ENCODE measurements around the gene AHCYL2.
"Not testable (repeated sequence)": the region's sequence is repeated elsewhere in the genome, so short reads cannot be mapped to it uniquely, and the experiment has no call there.

Gene AHCYL2

DNA sequence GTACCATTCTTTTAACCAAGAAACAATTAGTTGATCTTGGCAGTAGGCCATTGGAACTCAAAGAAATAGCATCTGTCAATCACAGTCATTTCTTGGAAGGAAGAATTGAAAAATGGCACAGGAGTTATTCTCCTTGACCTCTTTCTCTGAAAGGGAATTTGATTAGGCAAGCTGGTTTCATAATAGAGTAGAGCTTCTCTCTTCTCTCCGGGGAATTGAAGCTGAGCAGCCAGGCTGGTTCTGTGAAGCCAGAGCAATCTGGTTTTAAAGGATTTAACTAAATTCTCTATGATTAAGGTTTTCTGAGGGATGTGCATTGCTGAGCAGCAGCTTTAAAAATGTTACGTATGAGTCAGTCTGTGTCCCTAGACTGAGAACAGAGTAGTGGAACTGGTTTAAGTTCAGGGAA is 70.2 kb downstream of the AHCYL2 start:
- DNase-seq, result no peak

DNA sequence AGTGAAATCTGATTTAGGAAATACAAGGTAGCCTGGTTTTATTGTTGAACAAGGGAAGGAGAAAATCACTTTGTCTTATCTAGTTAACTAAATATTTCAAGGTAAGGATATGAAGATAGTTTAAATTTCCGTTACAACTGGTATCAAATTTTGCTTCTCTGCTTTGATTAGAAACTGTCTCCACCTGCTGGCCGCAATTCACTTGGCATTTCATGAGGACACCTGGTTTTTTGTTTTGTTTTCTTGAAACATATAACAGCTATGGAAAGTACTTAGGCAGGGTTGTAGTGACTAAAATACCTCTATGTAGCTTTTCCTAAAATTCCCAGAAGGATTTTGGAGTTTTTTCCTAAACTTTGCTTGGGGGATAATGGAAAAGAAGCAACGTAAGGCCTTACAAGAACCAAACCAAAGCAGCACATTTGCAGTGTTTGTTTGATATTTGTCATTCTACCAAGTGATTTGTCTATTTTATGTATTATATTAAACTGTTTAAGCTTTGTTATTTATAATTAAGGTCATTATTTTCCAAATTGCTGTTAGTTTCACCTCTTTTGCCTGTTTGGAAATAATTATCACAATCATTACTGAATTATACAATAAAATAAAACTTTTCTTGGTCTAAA is 73.6 kb downstream of the AHCYL2 start:
- DNase-seq, result peak; percentile 49

DNA sequence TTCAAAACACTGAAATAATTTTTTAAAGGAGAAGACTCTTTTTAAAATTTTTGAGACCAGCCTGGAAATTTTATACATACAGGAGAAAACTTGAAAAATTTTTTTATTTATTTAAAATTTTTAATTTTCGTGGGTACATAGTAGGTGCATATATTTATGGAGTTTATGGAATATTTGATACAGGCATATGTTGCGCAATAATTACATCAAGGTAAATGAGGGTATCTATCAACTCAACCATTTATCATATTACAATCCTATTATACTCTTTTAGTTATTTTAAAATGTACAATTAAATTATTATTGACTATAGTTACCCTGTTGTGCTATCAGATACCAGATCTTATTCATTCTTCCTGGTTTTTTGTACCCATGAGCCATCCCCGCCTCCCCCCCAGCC is 75.1 kb downstream of the AHCYL2 start:
- no peak for DNase-seq

DNA sequence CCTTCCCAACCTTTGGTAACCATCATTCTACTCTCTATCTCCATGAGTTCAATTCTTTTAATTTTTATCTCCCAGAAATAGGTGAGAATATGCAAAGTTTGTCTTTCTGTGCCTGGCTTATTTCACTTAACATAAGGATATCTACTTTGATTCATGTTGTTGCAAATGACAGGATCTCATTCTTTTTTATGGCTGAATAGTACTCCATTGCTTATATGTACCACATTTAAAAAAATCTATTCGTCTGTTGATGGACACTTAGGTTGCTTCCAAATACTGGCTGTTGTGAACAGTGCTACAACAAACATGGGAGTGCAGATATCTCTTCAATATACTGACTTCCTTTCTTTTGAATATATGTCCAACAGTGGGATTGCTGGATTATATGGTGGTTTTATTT is 75.5 kb downstream of the AHCYL2 start:
- not testable (repeated sequence) for DNase-seq

DNA sequence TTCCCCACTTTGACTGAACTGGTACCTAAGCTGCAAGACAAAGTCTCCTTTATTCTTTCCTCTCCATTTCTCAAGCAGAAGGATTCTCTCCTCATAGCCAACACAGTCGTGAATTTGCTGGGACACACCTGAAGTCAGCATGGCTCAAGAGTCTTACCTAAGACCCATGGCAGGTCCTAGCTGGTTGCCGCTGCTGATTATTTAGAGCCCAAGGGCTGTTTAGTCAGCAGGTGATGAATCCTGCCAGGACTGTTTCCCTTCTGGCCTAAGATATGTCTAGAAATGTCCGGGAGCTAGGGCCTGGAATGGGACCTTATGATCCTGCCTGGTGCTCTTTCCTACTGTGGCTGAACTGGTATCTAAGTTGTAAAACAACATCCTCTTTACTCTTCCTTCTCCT is 82.8 kb downstream of the AHCYL2 start:
- DNase-seq, result no peak

DNA sequence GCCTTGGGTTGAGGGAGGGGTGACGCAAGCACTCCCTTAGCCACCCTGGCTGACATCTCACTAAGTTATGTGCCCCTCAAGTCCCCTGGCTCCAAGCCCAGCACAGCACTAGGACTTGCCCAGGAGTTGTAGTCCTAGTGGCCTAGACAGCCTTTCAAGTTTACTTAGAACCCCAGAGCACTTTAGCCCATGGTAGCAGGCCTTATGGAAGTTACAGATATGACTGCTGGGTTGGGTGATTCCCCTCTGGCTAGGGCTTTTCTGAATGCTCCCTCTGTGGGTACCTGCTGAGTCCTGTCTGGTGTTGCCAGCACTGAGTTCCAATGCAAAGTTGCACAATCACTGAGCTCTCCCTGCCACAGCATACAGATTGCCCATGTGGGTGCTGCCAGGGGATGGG is 83.2 kb downstream of the AHCYL2 start:
- DNase-seq, result no peak

DNA sequence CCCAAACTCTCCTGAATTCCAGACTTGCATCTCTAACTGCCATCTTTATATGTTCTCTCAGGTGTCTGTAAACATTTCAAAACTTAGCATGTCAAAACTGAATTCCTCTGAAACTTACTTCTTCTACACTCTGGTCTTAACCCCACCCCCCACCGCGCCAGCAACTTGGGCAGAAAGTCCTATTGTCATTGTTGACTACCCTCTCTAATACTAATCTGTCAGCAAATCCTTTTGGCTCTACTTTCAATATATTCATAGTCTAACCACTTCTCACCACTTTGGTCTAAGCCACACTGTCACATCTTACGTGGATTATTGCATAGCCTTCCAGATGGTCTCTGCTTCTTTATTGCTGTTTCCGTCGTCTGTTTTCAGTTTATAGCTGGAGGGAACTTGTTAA is 86.6 kb downstream of the AHCYL2 start:
- no peak for DNase-seq

DNA sequence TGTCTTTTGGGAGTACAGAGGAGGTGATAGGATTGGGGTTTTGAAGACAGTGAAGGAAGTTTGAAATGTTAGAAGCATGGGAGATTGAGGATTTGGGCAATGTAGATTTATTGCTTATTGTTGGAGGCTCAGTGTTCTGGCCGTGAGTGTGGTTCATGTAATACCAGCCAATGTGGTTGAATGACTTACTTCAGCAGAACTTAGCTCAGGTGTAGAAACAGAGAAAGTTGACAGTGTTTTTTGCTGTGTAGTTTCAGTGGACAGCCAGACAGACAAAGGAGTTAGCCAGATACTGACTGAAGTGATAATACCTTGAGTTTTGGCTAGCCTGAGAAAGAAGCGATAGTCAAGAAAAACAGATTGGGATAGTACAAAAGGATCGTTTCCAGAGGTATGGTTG is 88.5 kb downstream of the AHCYL2 start:
- DNase-seq, result no peak

DNA sequence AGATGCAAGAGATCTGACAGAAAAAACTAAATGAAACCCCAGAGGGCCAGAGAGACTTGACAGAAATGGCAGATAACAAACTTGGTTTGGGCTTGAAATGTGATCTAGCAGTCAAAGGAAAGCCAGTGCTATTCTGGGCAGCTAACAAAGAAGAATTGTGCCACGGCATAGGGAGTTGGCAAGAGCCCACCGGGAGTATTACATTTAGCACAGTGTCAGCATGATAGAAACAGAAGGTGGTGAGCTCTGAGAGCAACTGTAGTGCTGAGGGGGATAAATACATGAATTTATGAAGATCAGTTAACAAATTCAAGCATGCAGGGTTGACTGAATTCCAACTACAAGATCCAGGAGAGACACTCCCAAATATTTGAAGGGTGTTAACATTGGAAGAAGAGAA is 91.1 kb downstream of the AHCYL2 start:
- no peak for DNase-seq

DNA sequence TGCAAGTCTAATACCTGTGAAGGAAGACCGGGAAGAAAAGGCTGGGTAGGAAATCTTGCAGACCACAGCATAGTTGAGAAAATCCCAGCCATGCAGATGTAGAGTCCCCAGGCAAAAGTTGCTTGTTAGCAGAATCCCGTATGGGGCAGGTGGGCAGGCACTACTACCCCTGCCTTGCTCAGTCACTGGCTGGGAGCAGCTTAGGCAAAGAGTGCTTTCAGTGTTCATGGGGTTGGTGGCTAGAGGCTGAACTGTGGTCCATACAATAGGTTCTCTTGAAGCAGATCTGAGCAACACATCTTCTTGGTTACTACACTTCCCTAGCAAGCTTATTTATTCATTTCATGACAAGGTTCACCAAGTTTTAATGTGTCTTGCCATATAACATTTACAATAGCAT is 92.6 kb downstream of the AHCYL2 start:
- DNase-seq, result no peak

DNA sequence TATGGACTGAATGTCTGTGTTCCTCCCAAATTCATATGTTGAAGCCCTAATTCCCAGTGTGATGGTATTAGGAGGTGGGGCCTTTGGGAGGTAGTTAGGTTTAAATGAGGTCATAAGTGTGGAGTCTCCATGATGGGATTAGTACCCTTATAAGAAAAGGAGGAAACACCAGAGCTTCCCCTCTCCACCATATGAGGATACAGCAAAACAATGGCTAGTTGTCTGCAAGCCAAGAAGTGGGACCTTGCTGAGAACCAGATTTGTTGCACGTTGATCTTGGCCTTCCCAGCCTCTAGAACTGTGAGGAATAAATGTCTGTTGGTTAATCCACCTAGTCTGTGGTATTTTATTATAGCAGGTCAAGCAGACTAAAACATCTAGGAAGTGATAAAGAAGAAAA is 102.2 kb downstream of the AHCYL2 start:
- no peak for DNase-seq

DNA sequence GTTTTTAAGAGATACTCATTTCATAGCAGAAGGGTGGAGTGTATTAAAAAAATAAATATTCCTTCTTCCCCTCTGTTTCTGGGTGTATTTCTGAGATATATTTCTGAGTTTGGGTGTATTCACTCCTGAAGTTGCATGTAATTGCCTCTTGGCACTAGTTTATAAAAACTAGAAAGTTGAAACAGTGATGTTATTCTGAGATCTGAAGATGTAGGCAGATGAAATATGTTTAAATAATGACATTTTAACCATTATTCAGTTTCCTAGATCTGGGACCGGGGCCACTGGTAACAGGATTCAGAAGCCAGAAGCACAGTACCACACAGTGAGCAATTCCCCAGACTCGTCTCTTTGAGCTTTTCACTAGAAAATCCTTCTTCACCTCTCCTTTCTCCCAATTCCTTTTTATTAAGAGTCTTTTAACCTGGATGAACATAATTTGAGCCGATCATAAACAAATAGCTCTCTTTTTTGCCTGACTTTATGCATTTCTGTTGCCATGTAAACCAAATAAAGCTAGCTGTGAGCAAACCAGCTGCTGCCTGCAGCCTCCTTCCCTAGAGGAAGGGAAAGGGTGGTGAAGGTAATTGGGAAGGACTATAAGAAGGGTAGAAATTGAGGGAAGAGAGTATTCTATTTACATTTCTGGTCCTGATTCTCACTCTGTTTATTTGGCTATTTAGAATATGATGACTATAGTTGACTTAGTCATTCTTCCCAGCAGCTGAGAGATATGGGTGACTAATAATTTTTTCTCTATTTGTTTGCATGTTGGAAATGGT is 107.6 kb downstream of the AHCYL2 start:
- DNase-seq, result no peak

DNA sequence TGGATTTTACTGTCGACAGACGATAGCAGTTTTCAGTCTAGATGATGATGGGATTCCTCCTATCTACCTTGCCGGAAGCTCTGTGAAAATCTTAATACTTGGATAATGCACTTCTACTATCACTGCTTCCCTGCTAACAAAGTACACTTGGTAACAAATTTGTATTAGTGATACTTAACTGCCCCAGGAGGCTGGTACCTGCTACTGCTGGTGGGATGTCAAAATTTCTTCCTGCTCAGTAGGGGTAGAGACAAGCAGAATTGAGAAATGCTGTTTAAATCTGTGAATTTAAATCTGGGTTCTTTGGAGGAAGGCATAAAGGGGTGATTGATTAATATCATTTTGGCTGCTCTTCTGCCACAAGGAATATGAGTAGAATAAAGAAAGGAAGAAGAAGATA is 109.6 kb downstream of the AHCYL2 start:
- DNase-seq, result no peak

DNA sequence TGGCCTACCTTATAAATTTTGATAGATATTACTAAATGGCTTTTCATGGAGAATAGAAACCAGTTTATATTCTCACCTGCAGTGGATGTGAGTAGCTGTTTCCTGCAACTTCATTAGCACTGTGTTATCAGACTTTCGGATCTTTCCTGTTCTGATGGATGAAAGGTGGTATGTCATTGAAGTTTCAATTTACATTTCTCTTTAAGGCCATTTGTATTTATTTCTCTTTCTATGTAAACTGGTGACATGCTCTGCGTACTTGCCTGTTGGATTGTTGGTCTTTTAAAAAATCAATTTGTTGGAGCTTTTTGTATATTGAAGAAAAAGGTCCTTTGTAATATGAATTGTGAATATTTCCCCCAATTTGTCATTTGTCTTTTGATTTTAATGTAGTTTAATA is 113.6 kb downstream of the AHCYL2 start:
- DNase-seq, result no peak

DNA sequence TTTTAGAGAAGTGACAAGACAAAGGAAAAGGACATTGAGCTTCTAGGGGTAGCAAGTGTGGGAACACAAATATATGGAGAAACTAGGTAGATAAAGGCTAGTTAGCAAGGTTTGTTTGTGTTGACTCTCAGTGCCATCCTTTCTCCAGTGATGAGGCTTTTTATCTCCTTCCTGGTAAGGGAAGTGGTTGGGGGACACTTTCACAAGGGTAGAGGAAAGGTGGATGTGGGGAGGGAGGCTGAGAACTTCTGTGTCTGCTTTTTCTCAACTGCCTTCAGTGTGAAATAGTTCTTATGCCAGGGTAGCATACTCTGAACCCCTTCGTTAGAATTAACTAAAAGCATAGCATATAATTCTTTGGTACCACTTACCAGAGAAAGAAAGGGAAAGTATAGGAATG is 116.4 kb downstream of the AHCYL2 start:
- peak; percentile 7 for DNase-seq

DNA sequence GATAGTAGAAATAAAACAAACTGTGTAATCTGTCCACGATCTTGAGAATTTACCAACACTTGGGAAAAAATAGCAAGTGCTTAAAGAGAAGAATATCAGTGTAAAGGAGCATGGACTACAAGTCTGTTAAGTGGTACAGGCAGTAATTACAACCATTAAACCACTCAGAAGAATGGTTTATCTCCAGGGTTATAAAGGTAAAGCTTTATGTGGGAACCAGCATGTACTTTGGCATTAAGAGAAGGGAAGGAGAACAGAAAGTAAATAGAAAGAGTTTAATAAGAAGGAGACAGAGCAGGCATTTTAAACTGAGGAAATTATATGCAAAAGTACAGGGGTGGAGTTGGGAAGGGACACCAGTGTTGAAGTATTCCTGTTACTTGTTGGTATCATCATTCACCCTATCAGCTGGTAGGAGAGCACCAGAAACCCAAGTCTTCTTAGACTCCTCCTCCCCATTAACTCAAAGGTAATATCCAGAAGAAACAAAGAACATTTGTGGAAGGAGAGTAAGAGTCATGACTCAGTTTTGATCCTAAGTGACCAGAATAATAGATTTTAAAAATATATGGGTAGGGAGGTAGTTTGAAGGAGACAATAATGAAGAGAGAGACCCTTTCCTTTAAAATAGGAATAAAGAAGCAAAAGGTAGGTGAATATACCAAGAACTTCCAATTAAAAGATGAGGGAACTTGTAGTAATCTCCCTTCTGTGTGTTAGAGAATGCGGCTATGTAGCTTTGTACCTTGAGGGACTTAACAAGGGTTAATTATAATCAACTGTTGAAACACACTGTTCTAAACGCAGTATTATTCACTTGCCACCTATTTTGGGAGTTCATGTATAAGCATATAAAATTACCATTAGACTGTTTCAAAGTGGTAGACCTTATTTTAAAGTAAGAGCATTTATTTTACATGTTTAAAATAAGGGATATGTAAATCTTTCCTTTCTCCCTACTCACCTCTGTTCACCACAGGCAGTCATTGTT is 117.3 kb downstream of the AHCYL2 start:
- DNase-seq, result no peak

DNA sequence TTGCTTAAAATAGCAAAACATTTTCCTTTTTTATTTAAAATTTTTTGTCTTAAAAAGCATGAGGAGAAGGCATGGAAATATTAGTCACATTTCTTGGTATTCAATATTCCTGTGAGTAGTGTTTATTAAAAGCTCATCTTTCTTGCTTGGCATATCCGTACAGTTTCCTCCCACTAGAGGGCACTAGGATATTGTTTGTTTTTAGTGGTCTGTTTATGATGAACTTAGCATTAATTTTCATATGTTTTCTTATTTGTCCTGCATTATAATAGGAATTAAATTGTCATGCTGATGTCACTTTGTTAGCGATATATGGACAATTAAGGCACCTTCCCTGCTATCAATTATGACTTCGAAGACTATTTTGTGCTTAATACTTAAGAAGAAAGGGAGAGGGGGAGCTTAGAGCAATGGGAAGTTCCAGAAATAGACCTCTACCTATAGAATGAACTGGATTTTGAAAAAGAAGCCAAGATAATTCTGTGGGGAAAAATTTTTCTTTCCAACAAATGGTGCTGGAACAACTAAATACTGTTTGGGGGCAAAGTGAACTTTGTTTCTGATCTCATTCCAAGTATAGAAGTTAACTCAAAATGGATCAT is 118.4 kb downstream of the AHCYL2 start:
- peak; percentile 62 for DNase-seq

DNA sequence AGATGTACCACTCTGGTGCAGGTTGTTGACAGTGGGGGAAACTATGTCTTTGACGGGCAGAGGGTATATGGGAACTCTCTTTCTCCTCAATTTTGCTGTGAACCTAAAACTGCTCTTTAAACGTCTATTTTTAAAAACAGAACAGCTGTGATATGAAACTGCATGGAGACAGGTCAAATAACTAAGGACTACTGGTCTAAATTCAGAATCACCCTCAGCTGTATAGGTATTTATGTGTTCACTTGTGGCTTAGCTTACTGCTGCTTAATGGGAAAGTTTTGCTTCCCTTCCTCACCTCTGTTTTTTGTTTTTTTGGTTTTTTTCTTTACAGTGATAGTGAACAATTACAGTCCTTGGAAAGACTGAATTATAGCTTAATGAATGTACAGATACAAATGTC is 122.5 kb downstream of the AHCYL2 start:
- no peak for DNase-seq

DNA sequence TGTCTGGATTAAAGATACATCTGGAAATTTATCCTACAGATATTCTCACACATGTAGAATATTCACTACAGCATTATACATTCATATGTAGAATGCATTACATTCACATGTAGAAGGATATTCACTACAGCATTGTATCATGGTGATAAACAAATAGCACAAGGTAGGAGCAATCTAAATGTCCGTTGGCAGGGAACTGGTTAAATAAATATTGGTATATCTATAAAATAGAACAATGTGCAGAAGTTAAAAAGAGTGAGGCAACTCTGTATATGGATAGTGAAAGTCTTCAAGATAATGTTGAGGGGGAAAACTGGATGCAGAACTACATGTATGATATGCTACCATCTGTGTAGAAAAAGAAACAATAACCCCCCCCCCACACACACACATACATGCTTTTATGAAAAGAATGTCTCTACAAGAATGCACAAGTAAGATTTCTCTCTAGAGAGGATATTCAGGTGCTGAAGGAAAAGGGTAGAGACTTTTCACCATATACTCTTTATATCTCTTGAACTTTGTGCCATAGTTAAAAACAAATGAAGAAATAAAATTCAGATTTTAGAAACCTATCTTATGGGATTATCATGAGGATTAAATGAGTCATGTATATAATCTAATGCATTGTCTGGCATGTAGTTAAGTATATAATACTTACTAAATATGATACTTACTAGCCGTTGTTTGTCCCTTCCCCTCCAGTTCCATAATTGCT is 123.4 kb downstream of the AHCYL2 start:
- no peak for DNase-seq

DNA sequence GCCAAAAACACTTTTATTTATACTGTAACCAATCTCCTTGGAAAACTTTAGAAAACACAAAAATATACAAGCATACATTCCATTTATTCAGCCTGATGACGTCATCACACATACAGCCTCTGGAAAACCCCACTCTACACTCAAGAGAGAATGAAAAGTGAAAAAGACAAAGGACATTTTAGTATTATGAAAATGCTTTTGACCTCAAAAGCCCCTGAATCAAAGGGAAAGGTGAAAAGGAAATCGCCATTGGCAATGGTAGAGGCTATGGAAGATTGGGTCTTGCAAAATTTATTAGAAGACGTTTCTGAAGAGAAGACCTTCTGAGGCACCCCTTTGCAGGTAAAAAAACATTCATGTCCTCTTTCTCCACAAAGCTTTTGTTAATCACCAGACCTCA is 126.5 kb downstream of the AHCYL2 start:
- DNase-seq, result no peak

DNA sequence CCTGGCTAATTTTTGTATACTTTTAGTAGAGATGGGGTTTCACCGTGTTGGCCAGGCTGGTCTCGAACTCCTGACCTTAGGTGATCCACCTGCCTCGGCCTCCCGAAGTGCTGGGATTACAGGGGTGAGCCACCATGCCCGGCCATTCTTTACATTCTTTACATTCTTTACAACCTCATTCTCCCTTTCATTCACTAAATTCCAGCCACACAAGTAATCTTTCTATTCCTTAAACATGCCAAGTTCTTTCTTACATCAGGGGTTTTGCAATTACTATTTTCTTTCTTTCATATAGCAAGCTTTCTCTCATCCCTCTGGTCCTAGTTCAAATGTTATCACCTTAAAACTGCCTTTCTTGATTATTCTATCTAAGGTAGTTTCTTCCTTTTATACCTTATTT is 128.3 kb downstream of the AHCYL2 start:
- not testable (repeated sequence) for DNase-seq

DNA sequence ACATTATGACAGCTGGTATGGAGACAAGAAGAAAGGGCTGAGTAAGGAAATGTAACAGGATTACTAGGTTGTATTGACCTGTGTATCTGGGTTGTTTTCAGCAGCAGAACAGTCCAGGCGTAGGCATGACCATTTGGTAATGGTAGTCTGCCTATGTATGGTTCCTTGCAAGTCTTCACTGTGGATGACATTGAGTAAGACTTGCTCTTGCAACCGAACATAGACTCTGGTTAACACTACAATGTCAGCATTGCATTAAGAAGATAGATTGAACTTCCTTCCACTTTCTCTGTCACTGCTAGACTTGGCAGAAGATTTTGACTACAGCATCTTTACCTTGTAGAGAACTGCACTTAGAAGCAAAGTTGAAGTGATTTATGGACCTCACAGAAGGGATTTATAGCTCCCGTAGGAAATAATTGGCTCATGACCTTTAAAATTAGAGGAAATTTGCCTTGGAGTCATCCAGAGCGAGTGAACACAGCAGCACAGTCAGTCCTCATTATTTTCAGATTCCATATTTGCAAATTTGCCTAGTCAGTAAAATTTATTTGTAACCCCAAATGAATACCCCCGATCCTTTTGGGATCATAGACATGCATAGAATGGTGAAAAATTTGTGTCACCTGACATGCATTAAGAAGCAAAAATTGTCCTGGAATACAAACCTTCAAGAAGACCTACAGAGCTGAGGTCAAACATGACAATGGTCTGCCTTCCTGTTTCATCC is 129.8 kb downstream of the AHCYL2 start:
- DNase-seq, result no peak
